ENCODE data around the gene MS4A6A. TPM values are rescaled to one million over a fixed set of nuclear protein-coding genes. Genes with fewer than 3 reads are reported as not detected.

The MS4A6A gene, protein sequence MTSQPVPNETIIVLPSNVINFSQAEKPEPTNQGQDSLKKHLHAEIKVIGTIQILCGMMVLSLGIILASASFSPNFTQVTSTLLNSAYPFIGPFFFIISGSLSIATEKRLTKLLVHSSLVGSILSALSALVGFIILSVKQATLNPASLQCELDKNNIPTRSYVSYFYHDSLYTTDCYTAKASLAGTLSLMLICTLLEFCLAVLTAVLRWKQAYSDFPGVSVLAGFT
- not detected in 5 replicates for total RNA-seq (2022; extraction: Qiagen RNA extraction; ENCODE audit: low read depth)

DNA sequence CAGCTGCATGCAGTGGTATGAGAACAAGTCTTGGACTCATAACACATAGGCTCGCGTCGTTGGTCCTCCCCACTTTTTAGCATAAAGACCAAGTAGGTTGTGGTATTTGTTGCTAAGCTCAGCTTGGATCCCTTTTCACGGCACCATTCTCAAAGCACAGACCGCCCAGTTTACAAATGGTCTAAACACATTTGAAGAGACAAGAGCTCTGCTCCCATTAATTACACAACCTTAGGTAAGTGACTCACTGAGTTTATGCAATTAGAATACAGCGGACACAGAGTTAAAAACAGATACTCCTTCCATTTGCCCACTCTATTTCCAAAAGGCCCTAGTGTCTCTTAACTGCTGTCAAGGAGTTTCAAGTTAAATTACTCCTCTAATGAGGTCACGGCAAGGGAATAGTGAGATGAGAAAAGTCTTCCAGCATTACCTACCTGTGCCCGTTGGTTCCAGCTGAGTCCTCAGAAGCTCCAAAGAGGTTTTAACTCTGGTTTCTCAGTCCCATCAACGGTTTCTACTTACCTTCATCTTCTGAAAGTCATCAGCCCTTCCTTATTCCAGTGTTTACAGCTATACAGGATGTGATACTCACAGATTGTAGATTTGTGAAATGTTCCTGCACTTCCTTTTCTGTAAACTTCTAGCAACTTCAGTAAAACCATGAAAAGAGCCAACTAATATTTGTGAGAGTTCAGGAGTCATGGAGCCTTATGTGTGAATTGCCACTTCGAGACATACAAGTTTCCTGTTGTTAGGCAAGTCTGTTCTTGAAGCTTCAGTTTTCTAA lies at the start of gene MS4A6A:
MS4A6A (minus strand) TSS at position 543 of the 790 bp plus-strand sequence. CDS start 1,356 bp downstream, outside the sequence.

Other genes starting within 250 kb of the MS4A6A start
- not detected in 5 replicates for gene OOSP1, start 244.7 kb downstream of the MS4A6A start, total RNA-seq (2022; extraction: Qiagen RNA extraction; ENCODE audit: low read depth)
- gene OOSP4A, start 219.1 kb downstream of the MS4A6A start, total RNA-seq (2022; extraction: Qiagen RNA extraction; ENCODE audit: low read depth), result not detected in 5 replicates
- not detected in 5 replicates for gene OOSP4B, start 165.9 kb downstream of the MS4A6A start, total RNA-seq (2022; extraction: Qiagen RNA extraction; ENCODE audit: low read depth)
- gene OOSP2, start 142.7 kb downstream of the MS4A6A start, total RNA-seq (2022; extraction: Qiagen RNA extraction; ENCODE audit: low read depth), result not detected in 5 replicates
- not detected in 5 replicates for gene MS4A3, start 126.4 kb downstream of the MS4A6A start, total RNA-seq (2022; extraction: Qiagen RNA extraction; ENCODE audit: low read depth)
- gene MS4A2, start 94.4 kb downstream of the MS4A6A start, total RNA-seq (2022; extraction: Qiagen RNA extraction; ENCODE audit: low read depth), result not detected in 5 replicates
- not detected in 5 replicates for gene MS4A4E, start 60.1 kb upstream of the MS4A6A start, total RNA-seq (2022; extraction: Qiagen RNA extraction; ENCODE audit: low read depth)
- not detected in 5 replicates for gene MS4A4A, start 97.6 kb upstream of the MS4A6A start, total RNA-seq (2022; extraction: Qiagen RNA extraction; ENCODE audit: low read depth)
- gene MS4A6E, start 144.2 kb upstream of the MS4A6A start, total RNA-seq (2022; extraction: Qiagen RNA extraction; ENCODE audit: low read depth), result not detected in 5 replicates
- not detected in 5 replicates for gene MS4A7, start 195.4 kb upstream of the MS4A6A start, total RNA-seq (2022; extraction: Qiagen RNA extraction; ENCODE audit: low read depth)
- gene MS4A14, start 213.4 kb upstream of the MS4A6A start, total RNA-seq (2022; extraction: Qiagen RNA extraction; ENCODE audit: low read depth), result not detected in 5 replicates
- not detected in 5 replicates for gene MS4A5, start 246.5 kb upstream of the MS4A6A start, total RNA-seq (2022; extraction: Qiagen RNA extraction; ENCODE audit: low read depth)

Measured in A549 treated with ZK216348 at 1 μM for 4 hours (cell line).